H1 (cell line): ENCODE data around the gene CT45A10.
A peak's percentile ranks its signal among the peaks of the same experiment; 100 is the strongest.
"Not testable (repeated sequence)": the region's sequence is repeated elsewhere in the genome, so short reads cannot be mapped to it uniquely, and the experiment has no call there.

Source experiments
- ATF2 ChIP-seq: IDR thresholded peaks from 2 replicates; pipeline ENCODE4 v1.6.1; 2012; ENCODE audit warnings: low read length, inconsistent platforms
- CTCF ChIP-seq, 3 experiments: IDR thresholded peaks; 1 replicate in 2 of 3; 2 replicates in 1 of 3; pipeline versions ENCODE4 v1.5.1 to v1.6.1; 2011; ENCODE audit warnings: low read length in 3 of 3, mild to moderate bottlenecking in 3 of 3, inconsistent platforms in 2 of 3, low read depth in 1 of 3, moderate library complexity in 1 of 3; ENCODE audit not compliant: insufficient read depth in 1 of 3; ENCODE audit errors: control extremely low read depth in 1 of 3
- HDAC6 ChIP-seq: IDR thresholded peaks from one replicate; pipeline ENCODE4 v1.7.1; 2012; ENCODE audit warnings: low read depth, mild to moderate bottlenecking, inconsistent platforms, low read length, moderate library complexity
- KDM5A ChIP-seq: fragments of 200-600 bp; IDR thresholded peaks from 2 replicates; pipeline ENCODE4 v1.7.1; 2012; ENCODE audit warnings: mild to moderate bottlenecking, low read length, inconsistent platforms, mixed read lengths
- MAX ChIP-seq: IDR thresholded peaks from 2 replicates; pipeline ENCODE4 v1.6.1; 2012; ENCODE audit warnings: inconsistent platforms
- POLR2A ChIP-seq, 2 experiments: IDR thresholded peaks; 1 replicate in 1 of 2; 2 replicates in 1 of 2; pipeline ENCODE4 v1.6.1; 2011; ENCODE audit warnings: low read depth in 2 of 2, low read length in 2 of 2, mild to moderate bottlenecking in 2 of 2; ENCODE audit errors: control extremely low read depth in 1 of 2
- RXRA ChIP-seq: IDR thresholded peaks from 2 replicates; pipeline ENCODE4 v1.6.1; 2011; ENCODE audit warnings: low read depth, mild to moderate bottlenecking, low read length, moderate library complexity; ENCODE audit not compliant: insufficient read depth
- SIX5 ChIP-seq: IDR thresholded peaks from 2 replicates; pipeline ENCODE4 v1.6.1; 2011; ENCODE audit warnings: mild to moderate bottlenecking, low read depth, low read length
- SP1 ChIP-seq: IDR thresholded peaks from 2 replicates; pipeline ENCODE4 v1.6.1; 2011; ENCODE audit warnings: low read depth, low read length
- SRF ChIP-seq: IDR thresholded peaks from 2 replicates; pipeline ENCODE4 v1.6.1; 2011; ENCODE audit warnings: mild to moderate bottlenecking, low read depth, low read length, moderate library complexity
- SUZ12 ChIP-seq: fragments of 200-600 bp; sonication (generic); IDR thresholded peaks from 2 replicates; pipeline ENCODE4 v1.6.1; 2012; ENCODE audit warnings: mild to moderate bottlenecking, inconsistent platforms, low read length, moderate library complexity, mixed read lengths
- YY1 ChIP-seq: IDR thresholded peaks from 2 replicates; pipeline ENCODE4 v1.6.1; 2011; ENCODE audit warnings: low read depth, mild to moderate bottlenecking, low read length

GRCh38 chrX:135888976-135889375 is 4.3 kb downstream of the CT45A10 start:
- TF ChIP-seq CTCF (IDR thresholded peaks at IDR 0.05; ENCODE audit: control extremely low read depth in 1 of 3, insufficient read depth in 1 of 3, low read depth in 1 of 3, low read length in 3 of 3), result peak; percentile 11 to 40 (median 34)
- TF ChIP-seq KDM5A; SP1; SIX5; ATF2; MAX; SRF; HDAC6; POLR2A (IDR thresholded peaks at IDR 0.05; ENCODE audit: control extremely low read depth in 1 of 2, low read depth in 2 of 2, low read length in 2 of 2); SUZ12; RXRA; YY1: not testable (repeated sequence)
